Hepatocyte (in vitro differentiated cells): ENCODE results near the gene THRA. TPM values are rescaled to one million over a fixed set of nuclear protein-coding genes. Genes with fewer than 3 reads are reported as not detected.
A peak's percentile ranks its signal among the peaks of the same experiment; 100 is the strongest.

Source experiments
- DNase-seq: peaks from one replicate; pipeline ENCODE4 v3.0.0-alpha.2; 2016; ENCODE audit warnings: low spot score
- H2AFZ ChIP-seq: fragments of 200-600 bp; sonication (generic); 2 replicates; pipeline ENCODE4 v1.6.0; 2016; ENCODE audit warnings: antibody characterized with exemption, mild to moderate bottlenecking
- H3K27ac ChIP-seq: fragments of 200-600 bp; sonication (generic); 2 replicates; pipeline ENCODE4 v1.5.1; 2016; ENCODE audit warnings: mild to moderate bottlenecking
- H3K27me3 ChIP-seq: fragments of 200-600 bp; sonication (generic); 2 replicates; pipeline ENCODE4 v1.6.1; 2016
- H3K36me3 ChIP-seq: fragments of 200-600 bp; sonication (generic); replicated peaks from 2 replicates; pipeline ENCODE4 v1.5.1; 2016; ENCODE audit warnings: low read depth; ENCODE audit not compliant: insufficient read depth
- H3K4me1 ChIP-seq: fragments of 200-600 bp; sonication (generic); 2 replicates; pipeline ENCODE4 v1.5.1; 2016; ENCODE audit warnings: mild to moderate bottlenecking, moderate library complexity; ENCODE audit not compliant: insufficient read depth
- H3K4me2 ChIP-seq: fragments of 200-600 bp; sonication (generic); 2 replicates; pipeline ENCODE4 v1.6.0; 2016
- H3K4me3 ChIP-seq: fragments of 200-600 bp; sonication (generic); 2 replicates; pipeline ENCODE4 v1.5.1; 2016; ENCODE audit warnings: mild to moderate bottlenecking
- H3K79me2 ChIP-seq: fragments of 200-600 bp; sonication (generic); 2 replicates; pipeline ENCODE4 v1.6.0; 2017; ENCODE audit warnings: mild to moderate bottlenecking
- H3K9me2 ChIP-seq: fragments of 200-600 bp; sonication (generic); replicated peaks from 2 replicates; pipeline ENCODE4 v1.6.0; 2017; ENCODE audit warnings: mild to moderate bottlenecking; ENCODE audit not compliant: insufficient read depth
- H3K9me3 ChIP-seq: fragments of 200-600 bp; sonication (generic); 2 replicates; pipeline ENCODE4 v1.5.1; 2016; ENCODE audit warnings: low read depth, mild to moderate bottlenecking
- H4K20me1 ChIP-seq: fragments of 200-600 bp; sonication (generic); 2 replicates; pipeline ENCODE4 v1.6.0; 2016; ENCODE audit warnings: mild to moderate bottlenecking; ENCODE audit not compliant: insufficient read depth, poor library complexity, severe bottlenecking
- CTCF ChIP-seq: fragments of 200-600 bp; sonication (generic); IDR thresholded peaks from 2 replicates; pipeline ENCODE4 v1.5.1; 2016; ENCODE audit warnings: antibody characterized with exemption, mild to moderate bottlenecking; ENCODE audit not compliant: poor library complexity
- EZH2 ChIP-seq: fragments of 200-600 bp; sonication (generic); IDR thresholded peaks from 2 replicates; pipeline ENCODE4 v1.6.1; 2016; ENCODE audit warnings: antibody characterized with exemption, mild to moderate bottlenecking, borderline replicate concordance
- EZH2phosphoT487 ChIP-seq: fragments of 200-600 bp; sonication (generic); IDR thresholded peaks from one replicate; pipeline ENCODE4 v1.6.1; 2018; ENCODE audit warnings: antibody characterized with exemption, mild to moderate bottlenecking, low read depth, moderate library complexity; ENCODE audit not compliant: unreplicated experiment, severe bottlenecking
- WGBS: methylation state at CpG from one replicate; pipeline ENCODE4 v1.1.6; 2016; ENCODE audit warnings: low lambda C conversion rate; ENCODE audit errors: missing lambda C conversion rate; 5-methylcytosine and 5-hydroxymethylcytosine counted together
- polyA plus RNA-seq: library from polyadenylated mRNA; unstranded; fragments of >200 nt; fragmentation: Nextera tagmentation; extraction: Ambion mirVana; gene quantifications from 2 replicates; pipeline ENCODE4 v1.2.1, GENCODE V29; 2016
- total RNA-seq: library from RNA; depleted of rRNA; stranded (reverse); fragments of >200 nt; gene quantifications from 2 replicates; pipeline ENCODE4 v1.2.3, GENCODE V29; 2014

Gene THRA
- total and polyA plus RNA-seq, 2 experiments from 2014 or later: 22.5 to 35.3 TPM

GRCh38 chr17:40068917-40069750, 6.4 kb downstream of the THRA start:
- Histone ChIP-seq H3K36me3 (no peaks in the 10 kb centered on the region), H3K4me1 (peaks cover 87% of the 10 kb centered on the region), H3K9me2 (no peaks in the 10 kb centered on the region), H3K4me3 (no peak overlapping the region), H4K20me1 (peaks cover 4% of the 10 kb centered on the region), H3K27me3 (no peaks in the 10 kb centered on the region), H3K4me2 (peak overlapping the region; percentile 67), H3K9me3 (no peaks in the 10 kb centered on the region), H3K79me2 (peaks cover 84% of the 10 kb centered on the region), H2AFZ (no peak overlapping the region), H3K27ac (peak overlapping the region; percentile 98)
- WGBS: 46% methylated on average over 7 of the region's 14 CpGs
- TF ChIP-seq EZH2phosphoT487 (no peak), CTCF (no peak), EZH2 (no peak)
- peak; percentile 93 for DNase-seq

DNA sequence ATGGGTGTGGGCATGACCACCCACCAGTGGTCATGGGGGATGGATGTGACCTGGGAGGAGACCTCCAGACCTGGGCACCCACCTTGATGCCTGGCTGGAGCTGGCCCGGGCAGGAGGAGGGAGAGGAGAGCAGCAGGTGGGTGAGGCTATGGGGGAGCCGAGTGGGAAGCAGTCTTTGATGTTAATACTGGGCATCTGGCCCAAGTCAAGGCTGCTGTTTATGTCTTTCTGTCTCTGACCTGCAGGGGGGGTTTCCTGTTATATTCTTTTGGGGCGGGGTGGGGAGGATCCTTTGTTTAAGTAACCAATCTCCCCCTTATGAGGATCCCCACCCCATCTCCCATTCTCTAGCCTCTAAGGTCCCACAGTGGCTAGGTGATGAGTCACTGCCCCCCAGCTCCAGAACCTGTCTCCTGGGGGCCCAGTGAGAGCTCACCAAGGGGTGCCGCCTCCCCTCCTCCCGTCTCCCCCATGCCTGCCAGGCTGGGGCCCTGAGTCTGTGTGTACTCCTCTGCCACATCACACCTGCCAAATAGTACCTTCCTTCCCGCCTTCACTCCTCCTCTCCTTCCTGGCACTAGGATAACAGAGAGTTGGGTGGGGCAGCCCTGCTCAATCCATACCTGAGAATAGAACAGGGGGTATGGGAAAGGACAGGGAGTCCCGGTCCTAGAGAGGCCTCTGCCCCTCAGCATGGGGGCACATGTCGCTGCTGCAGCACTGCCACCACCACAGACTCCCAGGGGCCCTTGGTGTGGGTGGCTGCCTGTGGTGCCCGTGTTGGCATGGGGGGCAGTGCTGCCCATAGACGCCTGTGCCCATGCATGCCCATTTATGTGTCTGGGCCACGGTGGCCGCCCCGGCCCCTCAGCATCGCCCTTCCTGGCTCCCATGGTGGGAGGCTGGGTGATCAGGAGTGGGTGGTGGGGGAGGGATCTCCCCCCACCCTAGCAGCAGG, 7.3 kb downstream of the THRA start:
- peak overlapping the region; percentile 67 for H3K4me2 ChIP-seq
- H4K20me1 ChIP-seq: no peaks in the 10 kb centered on the region
- peaks cover 75% of the 10 kb centered on the region for H3K79me2 ChIP-seq
- peak overlapping the region; percentile 98 for H3K27ac ChIP-seq
- no peaks in the 10 kb centered on the region for H3K9me2 ChIP-seq
- no peak overlapping the region for H2AFZ ChIP-seq
- H3K27me3 ChIP-seq: no peaks in the 10 kb centered on the region
- peak; percentile 70 for DNase-seq
- H3K36me3 ChIP-seq: no peaks in the 10 kb centered on the region
- H3K9me3 ChIP-seq: no peaks in the 10 kb centered on the region
- peaks cover 82% of the 10 kb centered on the region for H3K4me1 ChIP-seq
- H3K4me3 ChIP-seq: no peak overlapping the region
- TF ChIP-seq EZH2phosphoT487: no peak
- TF ChIP-seq CTCF: peak; percentile 42
- WGBS: 66% methylated on average over 14 of the region's 14 CpGs

DNA sequence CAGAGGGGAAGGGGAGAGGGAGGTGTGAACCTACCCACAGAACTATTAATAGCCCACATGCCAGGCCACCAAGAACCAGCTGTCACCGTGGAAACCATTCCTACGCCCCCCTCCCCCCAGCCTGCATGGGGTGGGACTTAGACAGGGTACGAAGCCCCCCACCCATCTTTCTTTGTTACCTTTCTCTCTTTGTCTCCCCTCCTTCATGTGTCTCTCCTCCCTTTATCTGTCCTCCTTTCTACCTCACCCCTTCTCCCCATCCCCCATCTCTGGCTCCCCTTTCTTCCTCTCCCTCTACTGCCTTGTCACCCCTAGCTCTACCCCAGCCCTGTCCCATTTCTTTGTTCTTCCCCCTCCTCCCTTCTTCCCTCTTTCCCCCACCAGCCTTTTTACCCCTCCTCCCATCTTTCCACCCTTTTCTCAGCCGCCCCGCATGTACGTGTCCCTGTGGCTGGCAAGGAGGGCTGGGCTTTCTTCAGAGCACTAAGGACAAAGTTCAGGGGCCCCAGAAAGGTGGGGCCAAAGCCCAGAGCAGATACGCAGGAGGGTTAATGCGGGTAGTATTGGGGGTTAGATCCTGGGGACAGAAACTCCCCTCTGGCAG, 8.0 kb downstream of the THRA start:
- H3K4me3 ChIP-seq: no peak overlapping the region

More for the DNA sequence above, 8.0 kb downstream of the THRA start:
- Histone ChIP-seq H3K4me2 (peak overlapping the region; percentile 67), H3K9me3 (no peaks in the 10 kb centered on the region), H3K9me2 (no peaks in the 10 kb centered on the region), H3K36me3 (no peaks in the 10 kb centered on the region), H4K20me1 (peaks cover 1% of the 10 kb centered on the region), H3K27ac (peak overlapping the region; percentile 98), H2AFZ (no peak overlapping the region), H3K4me1 (peaks cover 82% of the 10 kb centered on the region), H3K27me3 (no peaks in the 10 kb centered on the region), H3K79me2 (peaks cover 71% of the 10 kb centered on the region)
- peak; percentile 77 for DNase-seq
- WGBS: 25% methylated on average over 5 of the region's 8 CpGs
- TF ChIP-seq CTCF (no peak), EZH2 (no peak), EZH2phosphoT487 (no peak)
